ENCODE data around the gene MX2.
"Not testable (repeated sequence)": the region's sequence is repeated elsewhere in the genome, so short reads cannot be mapped to it uniquely, and the experiment has no call there.

Gene MX2

GRCh38 chr21:41361786-41362604, at the start of gene MX2:
TSS of gene MX2 (plus strand) at chr21:41362027. CDS start at chr21:41376907, 14,880 bp downstream.
- peak within 1 kb of the TSS; percentile 60 for H3K4me3 ChIP-seq (ENCODE audit: control insufficient read depth, low read depth, low read length)
- peak; percentile 93 for DNase-seq (ENCODE audit: low read depth)
- no peak for TF ChIP-seq CTCF (conservative IDR thresholded peaks at IDR 0.05; ENCODE audit: control insufficient read depth, insufficient read depth, low read depth, low read length)

GRCh38 chr21:41313285-41314164, 48.3 kb upstream of the MX2 start:
- not testable (repeated sequence) for DNase-seq (ENCODE audit: low read depth); H3K4me3 ChIP-seq (ENCODE audit: control insufficient read depth, low read depth, low read length)

- no peak for DNase-seq (ENCODE audit: low read depth)
- TF ChIP-seq CTCF (conservative IDR thresholded peaks at IDR 0.05; ENCODE audit: control insufficient read depth, insufficient read depth, low read depth, low read length), result no peak
- H3K4me3 ChIP-seq (ENCODE audit: control insufficient read depth, low read depth, low read length), result no peak overlapping the region
Measured at GRCh38 chr21:41315726-41316125, 46.1 kb upstream of the MX2 start.

- no peak for DNase-seq (ENCODE audit: low read depth)
- no peak for TF ChIP-seq CTCF (conservative IDR thresholded peaks at IDR 0.05; ENCODE audit: control insufficient read depth, insufficient read depth, low read depth, low read length)
- no peak within 1 kb of the TSS for H3K4me3 ChIP-seq (ENCODE audit: control insufficient read depth, low read depth, low read length)
Measured at GRCh38 chr21:41316200-41317062, 45.4 kb upstream of the MX2 start, which contains the start of gene FAM3B. TSS of gene FAM3B (plus strand) at chr21:41316801. CDS start at chr21:41316880, 79 bp downstream.

- no peak overlapping the region for H3K4me3 ChIP-seq (ENCODE audit: control insufficient read depth, low read depth, low read length)
- TF ChIP-seq CTCF (conservative IDR thresholded peaks at IDR 0.05; ENCODE audit: control insufficient read depth, insufficient read depth, low read depth, low read length), result no peak
- DNase-seq (ENCODE audit: low read depth), result no peak
Measured at GRCh38 chr21:41317063-41317392, 44.8 kb upstream of the MX2 start.

- DNase-seq (ENCODE audit: low read depth), result no peak
- no peak for TF ChIP-seq CTCF (conservative IDR thresholded peaks at IDR 0.05; ENCODE audit: control insufficient read depth, insufficient read depth, low read depth, low read length)
- no peak overlapping the region for H3K4me3 ChIP-seq (ENCODE audit: control insufficient read depth, low read depth, low read length)
Measured at GRCh38 chr21:41317458-41317857, 44.4 kb upstream of the MX2 start.

All from fibroblast of mammary gland (primary cell).